Chondrocyte (in vitro differentiated cells): Measurements from ENCODE around the gene GALR2. TPM values are rescaled to one million over a fixed set of nuclear protein-coding genes. Genes with fewer than 3 reads are reported as not detected.

Experiments
- DNase-seq: peaks from one replicate; pipeline ENCODE4 v3.0.0; 2021; ENCODE audit warnings: mixed read lengths, low spot score
- H3K27ac Mint-ChIP-seq: one replicate; pipeline ENCODE4 v1.8.0; 2021; ENCODE audit warnings: mild to moderate bottlenecking, moderate library complexity, mixed read lengths; ENCODE audit not compliant: unreplicated experiment
- H3K27me3 Mint-ChIP-seq: 2 replicates; pipeline ENCODE4 v1.8.0; 2021; ENCODE audit warnings: low read depth, mixed read lengths
- H3K36me3 Mint-ChIP-seq: 2 replicates; pipeline ENCODE4 v1.8.0; 2021; ENCODE audit warnings: low read depth, mixed read lengths
- H3K4me1 Mint-ChIP-seq: 2 replicates; pipeline ENCODE4 v1.8.0; 2021; ENCODE audit warnings: low read depth, mild to moderate bottlenecking, mixed read lengths
- H3K4me3 Mint-ChIP-seq: one replicate; pipeline ENCODE4 v1.8.0; 2021; ENCODE audit warnings: mild to moderate bottlenecking, moderate library complexity, mixed read lengths; ENCODE audit not compliant: unreplicated experiment
- H3K9me3 Mint-ChIP-seq: 2 replicates; pipeline ENCODE4 v1.8.0; 2021; ENCODE audit warnings: low read depth, mixed read lengths
- total RNA-seq: library from RNA; stranded (reverse); gene quantifications from 3 replicates; pipeline ENCODE4 v1.2.1, GENCODE V29; 2021
- TF ChIP-seq, protein P1 (sequence below): fragments of 200-600 bp; sonication (generic); IDR thresholded peaks from 2 replicates; pipeline ENCODE4 v1.5.0; 2021; ENCODE audit warnings: antibody characterized with exemption, mild to moderate bottlenecking, moderate library complexity

The GALR2 gene
- total RNA-seq, 1 donor from 2014 or later = not detected

DNA sequence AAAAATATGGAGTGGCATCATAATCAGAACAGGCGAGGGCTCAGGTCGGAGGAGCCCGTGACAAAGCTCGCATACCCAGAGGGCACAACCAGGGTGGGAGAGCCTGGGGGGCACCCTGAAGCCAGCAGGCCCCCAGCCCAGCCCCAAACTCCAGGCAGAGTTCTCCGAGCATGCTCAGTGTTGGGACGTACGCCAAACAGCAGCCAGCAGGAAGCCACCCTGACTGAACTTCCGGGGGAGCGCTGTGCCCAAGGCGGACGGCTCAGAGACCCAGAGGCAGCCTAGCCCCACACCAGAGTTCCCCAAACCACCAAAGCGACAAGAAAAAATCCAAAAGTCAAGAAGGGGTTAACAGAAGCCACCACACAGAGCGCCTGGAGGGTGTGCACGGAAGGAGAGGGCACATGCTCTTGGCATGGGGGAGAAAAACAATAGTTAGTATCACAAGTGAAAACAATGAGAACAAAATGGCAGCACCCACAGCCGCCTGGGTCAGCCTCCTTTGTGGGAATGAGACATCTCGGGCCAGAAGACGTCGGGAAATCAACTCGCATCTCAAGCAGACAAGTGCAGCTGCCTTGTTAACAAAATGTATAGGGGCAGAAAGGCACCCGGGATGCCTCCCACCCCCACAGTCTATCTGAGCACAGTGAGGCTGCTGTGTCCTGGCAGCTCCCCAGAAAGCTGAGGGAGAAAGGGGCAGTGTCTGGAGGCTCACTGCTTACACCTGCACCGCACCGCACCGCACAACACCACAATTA, 17.1 kb downstream of the GALR2 start:
- H3K27me3 Mint-ChIP-seq = no peaks in the 10 kb centered on the region
- TF ChIP-seq, protein P1, sequence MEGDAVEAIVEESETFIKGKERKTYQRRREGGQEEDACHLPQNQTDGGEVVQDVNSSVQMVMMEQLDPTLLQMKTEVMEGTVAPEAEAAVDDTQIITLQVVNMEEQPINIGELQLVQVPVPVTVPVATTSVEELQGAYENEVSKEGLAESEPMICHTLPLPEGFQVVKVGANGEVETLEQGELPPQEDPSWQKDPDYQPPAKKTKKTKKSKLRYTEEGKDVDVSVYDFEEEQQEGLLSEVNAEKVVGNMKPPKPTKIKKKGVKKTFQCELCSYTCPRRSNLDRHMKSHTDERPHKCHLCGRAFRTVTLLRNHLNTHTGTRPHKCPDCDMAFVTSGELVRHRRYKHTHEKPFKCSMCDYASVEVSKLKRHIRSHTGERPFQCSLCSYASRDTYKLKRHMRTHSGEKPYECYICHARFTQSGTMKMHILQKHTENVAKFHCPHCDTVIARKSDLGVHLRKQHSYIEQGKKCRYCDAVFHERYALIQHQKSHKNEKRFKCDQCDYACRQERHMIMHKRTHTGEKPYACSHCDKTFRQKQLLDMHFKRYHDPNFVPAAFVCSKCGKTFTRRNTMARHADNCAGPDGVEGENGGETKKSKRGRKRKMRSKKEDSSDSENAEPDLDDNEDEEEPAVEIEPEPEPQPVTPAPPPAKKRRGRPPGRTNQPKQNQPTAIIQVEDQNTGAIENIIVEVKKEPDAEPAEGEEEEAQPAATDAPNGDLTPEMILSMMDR = no peak
- no peaks in the 10 kb centered on the region for H3K9me3 Mint-ChIP-seq
- peaks cover 36% of the 10 kb centered on the region for H3K36me3 Mint-ChIP-seq
- no peaks in the 10 kb centered on the region for H3K4me1 Mint-ChIP-seq
- DNase-seq = peak; percentile 75
- no peak overlapping the region for H3K27ac Mint-ChIP-seq
- H3K4me3 Mint-ChIP-seq = no peak overlapping the region

DNA sequence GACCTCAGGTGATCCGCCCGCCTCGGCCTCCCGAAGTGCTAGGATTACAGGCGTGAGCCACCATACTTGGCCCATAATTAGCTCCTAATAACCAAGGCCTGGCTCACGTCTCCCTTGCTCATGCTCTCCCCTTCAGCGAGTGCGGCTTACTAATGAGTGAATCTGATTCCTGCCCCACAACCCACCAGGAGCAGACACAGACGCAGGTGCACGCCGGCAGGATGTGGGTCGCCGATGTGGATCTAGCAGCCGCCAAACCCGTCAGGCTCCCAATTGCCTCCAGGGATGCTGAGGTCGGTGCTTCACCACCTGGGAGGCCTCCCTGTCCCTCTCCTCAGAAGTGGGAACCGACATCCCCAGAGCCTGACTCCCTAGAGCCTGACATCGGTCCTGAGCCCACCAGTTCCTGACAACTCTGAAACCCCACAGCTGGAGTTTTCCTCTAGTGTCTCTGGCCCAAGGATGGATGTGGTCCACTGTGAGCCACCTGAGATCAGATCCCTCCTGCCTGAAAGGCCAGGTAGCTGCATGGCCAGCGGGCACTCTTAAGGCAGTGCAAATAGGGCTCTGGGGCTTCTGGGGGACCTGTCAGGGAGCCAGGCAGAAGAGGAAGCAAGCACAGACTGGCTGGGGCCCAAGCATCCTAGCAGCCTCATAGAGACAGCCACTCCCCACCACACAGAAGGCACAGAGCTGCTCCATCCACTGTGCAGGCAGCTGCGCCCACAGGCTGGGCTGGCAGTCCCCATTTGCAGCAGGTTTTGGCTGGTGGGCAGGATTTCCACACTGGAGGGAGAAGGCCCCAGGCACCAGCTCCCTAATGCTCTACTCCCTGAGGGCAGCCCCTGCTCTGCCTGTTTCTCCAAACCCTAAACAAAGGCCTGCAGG, 18.2 kb downstream of the GALR2 start:
- TF ChIP-seq, protein P1 = no peak

DNA sequence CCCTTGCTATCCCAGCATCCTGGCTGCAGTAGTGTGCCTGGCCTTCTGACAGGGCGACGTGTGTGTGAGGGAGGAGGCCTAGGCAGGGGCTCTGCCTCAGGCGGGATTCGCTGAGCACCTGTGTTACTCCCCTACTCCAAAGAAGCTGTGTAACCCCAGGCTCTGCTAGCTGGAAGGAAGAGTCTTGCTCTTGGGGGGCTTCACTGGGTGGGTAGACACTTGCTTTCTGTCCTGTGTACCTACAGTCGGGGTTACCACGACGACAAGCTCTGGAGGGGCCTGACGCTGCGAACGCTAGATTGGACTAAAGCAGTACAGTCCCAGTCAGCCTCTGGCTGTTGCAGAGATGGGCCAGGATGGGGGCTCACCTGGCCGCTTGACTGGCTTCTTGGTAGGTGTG, 19.5 kb downstream of the GALR2 start:
- no peaks in the 10 kb centered on the region for H3K4me1 Mint-ChIP-seq
- H3K9me3 Mint-ChIP-seq = no peaks in the 10 kb centered on the region
- DNase-seq = peak; percentile 66
- no peak overlapping the region for H3K27ac Mint-ChIP-seq
- H3K4me3 Mint-ChIP-seq = no peak overlapping the region
- TF ChIP-seq, protein P1 = no peak
- no peaks in the 10 kb centered on the region for H3K27me3 Mint-ChIP-seq
- H3K36me3 Mint-ChIP-seq = peaks cover 31% of the 10 kb centered on the region

More for the DNA sequence above, 18.2 kb downstream of the GALR2 start:
- Mint-ChIP-seq H3K9me3 (no peaks in the 10 kb centered on the region), H3K27ac (no peak overlapping the region), H3K36me3 (peaks cover 35% of the 10 kb centered on the region), H3K4me1 (no peaks in the 10 kb centered on the region), H3K27me3 (no peaks in the 10 kb centered on the region), H3K4me3 (no peak overlapping the region)
- DNase-seq = peak; percentile 75

DNA sequence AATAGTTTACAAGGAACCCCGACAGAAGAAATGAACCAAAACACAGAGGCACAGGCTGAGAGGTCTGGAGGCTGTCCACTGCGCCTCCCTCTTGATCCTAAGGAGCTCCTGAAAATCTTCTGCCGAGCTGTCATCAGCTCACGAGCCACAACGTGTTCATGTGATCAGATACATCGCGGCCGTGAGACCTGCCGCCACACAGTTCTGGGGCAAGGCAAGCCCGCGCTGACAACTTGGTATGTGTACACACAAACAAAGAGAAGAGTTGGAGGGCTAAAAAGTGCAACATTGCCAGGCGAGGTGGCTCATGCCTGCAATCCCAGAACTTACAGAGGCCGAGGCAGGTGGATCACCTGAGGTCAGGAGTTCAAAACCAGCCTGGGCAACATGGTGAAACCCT, 21.4 kb downstream of the GALR2 start:
- H3K36me3 Mint-ChIP-seq = peaks cover 32% of the 10 kb centered on the region

More for the DNA sequence above, 21.4 kb downstream of the GALR2 start:
- H3K4me3 Mint-ChIP-seq = no peak overlapping the region
- TF ChIP-seq, protein P1 = no peak
- H3K4me1 Mint-ChIP-seq = no peaks in the 10 kb centered on the region
- H3K27me3 Mint-ChIP-seq = no peaks in the 10 kb centered on the region
- H3K27ac Mint-ChIP-seq = no peak overlapping the region
- peak; percentile 55 for DNase-seq
- H3K9me3 Mint-ChIP-seq = no peaks in the 10 kb centered on the region
